Neural crest cell (in vitro differentiated cells): ENCODE results near the gene SNAPC5. TPM values are rescaled to one million over a fixed set of nuclear protein-coding genes. Genes with fewer than 3 reads are reported as not detected.

Source experiments
- DNase-seq: peaks from one replicate; pipeline ENCODE4 v3.0.0; 2021; ENCODE audit warnings: low read depth, mixed read lengths, low spot score
- H3K27ac Mint-ChIP-seq: one replicate; pipeline ENCODE4 v1.8.0; 2021; ENCODE audit warnings: mild to moderate bottlenecking, mixed read lengths; ENCODE audit not compliant: unreplicated experiment
- H3K27me3 Mint-ChIP-seq: 2 replicates; pipeline ENCODE4 v1.8.0; 2021; ENCODE audit warnings: low read depth, mild to moderate bottlenecking, mixed read lengths
- H3K36me3 Mint-ChIP-seq: 2 replicates; pipeline ENCODE4 v1.8.0; 2021; ENCODE audit warnings: low read depth, mild to moderate bottlenecking, mixed read lengths
- H3K4me1 Mint-ChIP-seq: 2 replicates; pipeline ENCODE4 v1.8.0; 2021; ENCODE audit warnings: mixed read lengths
- H3K4me3 Mint-ChIP-seq: one replicate; pipeline ENCODE4 v1.8.0; 2021; ENCODE audit warnings: mild to moderate bottlenecking, mixed read lengths
- H3K9me3 Mint-ChIP-seq: 2 replicates; pipeline ENCODE4 v1.8.0; 2021; ENCODE audit warnings: mixed read lengths
- CTCF ChIP-seq: fragments of 200-600 bp; sonication (generic); conservative IDR thresholded peaks from 2 replicates; pipeline ENCODE4 v1.5.0; 2021; ENCODE audit warnings: antibody characterized with exemption, mild to moderate bottlenecking
- total RNA-seq: library from RNA; stranded (reverse); gene quantifications from 2 replicates; pipeline ENCODE4 v1.2.1, GENCODE V29; 2021

Gene SNAPC5
- total RNA-seq, 1 donor from 2014 or later: 23.3 TPM

GRCh38 chr15:66498501-66499386, 1.2 kb upstream of the SNAPC5 start:
- Mint-ChIP-seq H3K9me3 (no peaks in the 10 kb centered on the region), H3K27me3 (peaks cover 3% of the 10 kb centered on the region), H3K4me1 (peaks cover 43% of the 10 kb centered on the region), H3K27ac (no peak overlapping the region), H3K36me3 (peaks cover 33% of the 10 kb centered on the region), H3K4me3 (peak overlapping the region; percentile 94)
- DNase-seq: no peak
- peak; percentile 65 for TF ChIP-seq CTCF

- Mint-ChIP-seq H3K4me3 (peak overlapping the region; percentile 94), H3K27me3 (peaks cover 3% of the 10 kb centered on the region), H3K4me1 (peaks cover 29% of the 10 kb centered on the region), H3K36me3 (peaks cover 24% of the 10 kb centered on the region), H3K9me3 (no peaks in the 10 kb centered on the region), H3K27ac (peak overlapping the region; percentile 97)
- no peak for DNase-seq
- no peak for TF ChIP-seq CTCF
Measured at GRCh38 chr15:66496951-66497501, 536 bp downstream of the SNAPC5 start.

GRCh38 chr15:66494262-66494661, 3.3 kb downstream of the SNAPC5 start:
- TF ChIP-seq CTCF: no peak
- H3K4me1 Mint-ChIP-seq: peaks cover 20% of the 10 kb centered on the region
- H3K27me3 Mint-ChIP-seq: peaks cover 3% of the 10 kb centered on the region
- H3K27ac Mint-ChIP-seq: no peak overlapping the region
- no peak for DNase-seq
- peak overlapping the region; percentile 12 for H3K4me3 Mint-ChIP-seq
- no peaks in the 10 kb centered on the region for H3K9me3 Mint-ChIP-seq
- H3K36me3 Mint-ChIP-seq: peaks cover 10% of the 10 kb centered on the region

GRCh38 chr15:66491846-66492245, 5.7 kb downstream of the SNAPC5 start:
- Mint-ChIP-seq H3K4me3 (no peak overlapping the region), H3K36me3 (peaks cover 4% of the 10 kb centered on the region), H3K27ac (no peak overlapping the region), H3K27me3 (peaks cover 3% of the 10 kb centered on the region), H3K4me1 (peaks cover 6% of the 10 kb centered on the region), H3K9me3 (no peaks in the 10 kb centered on the region)
- no peak for TF ChIP-seq CTCF
- no peak for DNase-seq

GRCh38 chr15:66489179-66489791, 8.3 kb downstream of the SNAPC5 start:
- Mint-ChIP-seq H3K36me3 (peaks cover 2% of the 10 kb centered on the region), H3K27me3 (no peaks in the 10 kb centered on the region)
- DNase-seq: no peak

More at GRCh38 chr15:66489179-66489791, 8.3 kb downstream of the SNAPC5 start:
- Mint-ChIP-seq H3K4me3 (no peak overlapping the region), H3K9me3 (no peaks in the 10 kb centered on the region), H3K27ac (no peak overlapping the region), H3K4me1 (no peaks in the 10 kb centered on the region)
- TF ChIP-seq CTCF: no peak
